Measurements from ENCODE around the gene TSC22D2.
A peak's percentile ranks its signal among the peaks of the same experiment; 100 is the strongest.

The TSC22D2 gene

DNA sequence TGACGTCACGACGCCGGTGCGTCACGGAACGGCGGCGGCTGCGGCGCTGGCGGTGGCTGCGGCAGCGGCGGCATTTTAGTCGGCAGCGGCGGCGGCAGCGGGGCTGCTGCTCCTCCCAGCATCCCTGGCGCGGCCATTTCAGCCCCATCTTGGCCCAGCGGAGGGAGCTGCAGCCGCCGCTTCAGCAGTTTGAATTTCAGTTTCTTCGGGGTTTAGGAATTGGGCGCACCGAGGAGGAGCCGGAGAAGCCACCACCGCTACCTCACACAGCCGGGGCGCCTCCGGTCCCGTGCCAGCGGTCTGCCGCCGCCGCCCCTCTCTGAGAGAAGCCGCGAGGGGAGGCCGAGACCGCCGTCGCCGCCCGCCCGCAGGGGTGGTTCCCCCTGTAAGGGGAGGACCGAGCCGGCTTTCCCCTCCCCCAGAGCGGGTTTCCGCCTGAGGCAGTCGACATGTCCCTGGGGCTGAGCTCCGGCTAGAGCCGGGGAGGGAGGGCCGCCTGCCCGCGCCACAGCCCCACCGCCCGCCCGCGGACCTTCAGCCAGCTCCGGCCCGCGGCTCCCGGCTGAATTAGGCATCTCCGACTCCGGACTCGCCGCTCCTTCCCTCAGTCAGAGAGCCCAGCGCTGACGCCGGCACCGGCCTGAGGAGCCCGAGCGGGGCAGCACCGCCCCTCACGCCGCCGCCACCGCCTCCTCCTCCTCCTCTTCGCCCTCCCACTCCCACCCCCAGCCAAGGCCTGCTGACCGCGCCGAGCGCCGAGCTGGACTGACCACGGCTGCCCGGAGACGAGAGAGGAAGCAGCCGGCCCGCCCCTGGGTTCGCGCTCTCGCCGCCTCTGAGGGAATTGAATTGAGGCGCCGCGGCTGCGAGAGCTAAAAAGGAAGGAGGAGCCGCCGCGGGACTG is at the start of gene TSC22D2:
TSS of gene TSC22D2 (plus strand) at position 78 of the 904 bp plus-strand sequence. CDS start 1,053 bp downstream, outside the sequence.
- DNase-seq, result peak; percentile 99

DNA sequence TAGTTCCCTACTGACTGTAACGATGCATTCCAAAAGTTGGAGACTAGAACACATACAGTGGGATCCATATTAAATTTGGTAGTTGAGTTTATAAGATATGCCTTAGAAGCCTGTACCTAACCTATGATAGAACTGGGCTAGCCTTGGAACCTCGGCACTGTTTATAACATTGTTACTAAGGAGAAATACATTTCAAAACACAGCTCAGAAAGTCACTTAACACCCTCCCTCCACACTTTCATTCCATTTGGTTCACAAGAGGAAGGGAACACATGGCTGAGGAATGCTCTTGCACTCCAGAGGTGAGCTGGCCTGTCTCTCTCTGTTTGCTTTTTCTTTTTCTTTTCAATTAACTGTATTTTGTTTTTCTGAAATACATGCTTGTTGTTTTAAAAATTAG is 48.7 kb upstream of the TSC22D2 start:
- no peak for DNase-seq

DNA sequence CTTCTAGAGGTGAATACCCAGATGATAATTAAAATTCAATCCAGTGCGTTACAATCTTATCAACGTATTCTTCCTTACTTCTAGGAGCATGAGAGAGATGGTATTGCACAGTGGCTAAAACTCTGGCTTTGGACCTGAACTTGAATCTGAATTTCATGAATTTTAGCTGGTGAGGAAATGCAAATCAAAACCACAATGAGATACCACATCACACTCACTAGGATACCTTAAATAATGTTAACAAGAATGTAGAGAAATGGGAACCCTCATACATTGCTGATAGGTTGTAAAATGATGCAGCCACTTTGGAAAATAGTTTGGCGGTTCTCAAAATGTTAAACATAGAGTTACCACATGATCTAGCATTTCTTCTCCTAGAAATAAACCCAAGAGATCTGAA is 47.1 kb upstream of the TSC22D2 start:
- DNase-seq, result no peak

DNA sequence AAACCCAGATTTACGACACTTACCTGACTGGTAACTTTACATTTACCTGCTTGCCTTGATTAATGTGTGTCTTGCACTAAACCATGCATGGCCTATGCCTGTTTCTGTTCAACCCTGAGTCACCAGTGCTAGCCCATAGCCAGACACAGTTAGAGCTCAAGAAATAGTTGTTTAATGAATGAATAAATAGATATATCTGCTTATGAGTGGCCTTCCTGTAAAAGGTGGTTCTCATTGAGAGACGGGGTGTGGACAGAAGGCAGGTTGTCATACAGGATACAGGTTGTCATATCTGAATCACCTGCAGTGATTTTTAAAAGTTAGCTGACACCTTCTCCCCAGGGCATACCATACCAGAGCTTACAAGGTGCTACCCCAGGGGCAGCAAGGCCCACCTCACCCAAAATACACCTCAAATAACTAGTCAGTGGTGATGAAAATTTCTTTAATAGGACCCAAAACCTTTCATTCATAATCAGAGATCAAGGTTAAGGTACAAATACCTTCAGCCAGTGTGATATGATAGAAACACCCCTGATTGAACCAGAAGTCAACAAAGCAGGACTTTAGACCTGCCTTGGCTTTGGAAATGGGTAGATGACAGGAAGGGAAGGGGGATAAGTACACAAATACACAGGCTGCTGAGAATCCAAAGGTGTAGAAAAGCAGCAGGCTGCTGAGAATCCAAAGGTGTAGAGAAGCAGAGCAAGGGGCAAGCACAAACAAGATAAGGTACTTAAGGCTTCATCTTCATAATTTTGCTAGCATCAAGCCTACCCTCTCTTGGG is 45.4 kb upstream of the TSC22D2 start:
- DNase-seq, result no peak

DNA sequence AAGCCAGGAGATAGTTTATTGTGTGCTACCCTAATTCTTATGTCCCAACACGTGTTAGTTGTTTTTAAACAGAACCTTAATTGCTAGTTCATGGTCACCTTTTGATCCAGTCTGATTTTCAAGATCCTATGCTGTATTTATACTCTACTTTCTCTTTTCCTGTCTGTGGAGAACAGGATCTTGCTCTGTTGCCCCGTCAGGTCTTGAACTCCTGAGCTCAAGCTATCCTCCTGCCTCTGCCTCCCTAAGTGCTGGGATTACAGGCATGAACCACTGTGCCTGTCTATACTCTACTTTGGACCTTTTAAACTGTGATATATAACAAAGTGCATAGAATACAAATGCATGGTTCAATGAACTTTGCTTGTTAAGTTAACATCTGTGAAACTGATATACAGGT is 44.7 kb upstream of the TSC22D2 start:
- DNase-seq, result no peak

DNA sequence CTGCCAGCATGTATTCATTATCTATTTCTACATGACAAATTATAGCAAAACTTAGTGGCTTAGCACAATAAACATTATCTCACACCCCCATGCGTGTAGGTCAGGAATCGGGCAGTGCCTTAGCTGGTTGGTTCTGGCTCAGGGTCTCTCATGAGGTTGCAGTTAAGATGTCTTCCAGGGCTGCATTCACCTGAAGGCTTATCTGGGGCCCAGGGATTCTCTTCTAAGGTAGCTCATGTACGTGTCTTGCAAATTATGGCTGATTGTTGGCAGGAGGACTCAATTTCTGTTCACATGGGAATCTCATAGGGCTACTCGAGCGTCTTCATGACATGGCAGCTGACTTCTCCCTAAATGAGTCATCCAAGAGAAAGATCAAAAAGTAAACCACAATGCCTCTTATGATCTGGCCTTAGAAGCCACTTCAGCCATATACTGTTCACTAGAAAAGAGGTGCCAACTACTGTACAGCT is 42.9 kb upstream of the TSC22D2 start:
- no peak for DNase-seq

DNA sequence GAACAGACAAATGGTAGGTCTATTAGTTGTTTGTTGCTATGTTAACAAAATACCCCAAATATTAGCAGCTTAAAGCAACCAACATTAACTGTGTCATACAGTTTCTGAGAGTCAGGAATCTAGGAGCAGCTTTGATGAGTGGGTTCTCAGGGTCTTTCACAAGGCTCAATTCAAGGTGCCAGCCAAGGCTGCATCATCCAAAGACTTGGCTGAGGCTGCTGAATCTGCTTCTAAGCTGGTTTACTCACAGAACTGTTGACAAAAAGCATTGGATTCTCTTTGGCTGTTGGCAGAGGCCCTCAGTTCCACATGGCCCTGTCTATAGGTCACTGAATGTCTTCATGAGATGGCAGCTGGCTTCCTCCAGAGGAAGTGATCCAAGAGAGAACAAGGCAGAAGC is 40.3 kb upstream of the TSC22D2 start:
- DNase-seq, result no peak

DNA sequence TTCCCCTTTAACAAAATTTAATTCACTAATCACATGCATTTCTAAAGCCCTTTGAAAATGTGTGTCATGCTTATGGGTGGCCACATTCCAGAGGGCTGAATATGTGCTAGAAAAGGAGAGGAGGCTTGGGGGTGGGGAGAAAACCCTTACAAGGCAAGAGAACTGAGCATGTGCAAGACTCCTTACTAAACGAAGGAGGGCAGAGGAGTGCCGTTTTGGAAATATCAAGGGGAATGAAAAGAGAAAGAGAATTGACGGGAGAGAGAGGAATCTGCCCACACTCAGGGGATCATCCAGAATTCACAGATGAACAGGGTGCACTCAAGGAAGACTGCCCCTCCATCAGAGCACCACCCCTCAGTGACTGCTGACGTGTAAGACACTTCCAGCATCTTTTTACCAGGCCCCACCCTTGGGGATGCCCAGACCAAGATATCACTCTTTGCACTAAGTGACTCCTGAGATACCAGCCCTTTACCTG is 37.9 kb upstream of the TSC22D2 start:
- DNase-seq, result no peak

DNA sequence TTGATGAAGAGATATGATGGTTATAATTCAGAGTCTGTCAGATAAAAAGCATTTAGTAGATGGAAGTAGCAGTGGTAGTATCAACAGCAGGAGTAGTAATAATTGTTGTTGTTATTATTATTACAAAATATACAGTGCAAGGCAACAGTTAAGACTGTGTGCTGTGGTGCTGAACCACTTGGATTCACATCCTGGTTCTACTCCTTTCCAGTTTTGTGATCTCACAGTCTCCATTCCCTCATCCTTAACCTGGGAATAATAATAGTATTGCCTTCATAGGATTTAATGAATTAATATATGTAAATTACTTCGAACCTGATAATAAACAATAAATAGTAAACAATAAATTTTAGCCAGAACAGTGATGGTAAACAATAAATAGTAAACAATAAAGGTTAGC is 37.1 kb upstream of the TSC22D2 start:
- no peak for DNase-seq

DNA sequence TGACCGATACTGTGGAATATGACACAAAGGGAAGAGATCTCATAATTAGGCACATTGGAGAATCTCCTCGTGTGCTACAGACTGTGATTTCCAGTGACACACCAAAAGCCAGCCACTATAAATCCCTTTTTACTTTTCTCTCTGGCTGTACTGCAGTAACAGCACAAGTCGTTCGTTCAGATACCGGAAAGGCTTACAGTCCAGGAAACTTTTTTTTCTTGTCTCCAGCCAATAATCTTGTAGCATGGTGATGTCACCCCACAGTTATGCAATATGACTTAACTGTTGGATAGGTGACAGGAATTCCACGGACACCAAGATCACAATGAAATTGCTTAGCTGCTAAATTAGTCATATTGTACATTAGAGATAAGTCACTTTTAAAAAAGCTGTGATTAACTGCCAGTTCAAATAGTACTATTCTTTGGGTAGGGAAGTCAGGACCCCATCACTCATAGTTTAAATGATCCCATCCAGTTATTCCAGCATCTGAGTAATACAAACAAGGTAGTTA is 36.3 kb upstream of the TSC22D2 start:
- no peak for DNase-seq

DNA sequence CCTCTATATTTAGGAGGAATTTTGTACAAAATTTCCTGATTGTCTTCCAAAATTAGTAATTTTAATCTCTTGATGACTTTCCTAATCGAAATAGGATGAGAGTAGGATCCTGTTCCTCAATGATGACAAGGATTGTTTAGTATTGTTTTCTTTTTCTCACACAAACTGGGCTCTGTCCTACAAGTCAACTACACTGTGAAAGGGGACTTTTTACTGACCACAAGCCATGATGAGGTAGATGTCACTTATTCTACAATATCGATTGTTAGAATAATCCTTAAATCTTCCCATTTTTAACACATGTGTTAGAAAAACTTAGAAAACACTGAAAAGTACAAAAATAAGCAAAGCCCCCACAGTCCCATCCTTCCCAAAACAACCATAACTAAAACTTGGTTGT is 35.8 kb upstream of the TSC22D2 start:
- no peak for DNase-seq

DNA sequence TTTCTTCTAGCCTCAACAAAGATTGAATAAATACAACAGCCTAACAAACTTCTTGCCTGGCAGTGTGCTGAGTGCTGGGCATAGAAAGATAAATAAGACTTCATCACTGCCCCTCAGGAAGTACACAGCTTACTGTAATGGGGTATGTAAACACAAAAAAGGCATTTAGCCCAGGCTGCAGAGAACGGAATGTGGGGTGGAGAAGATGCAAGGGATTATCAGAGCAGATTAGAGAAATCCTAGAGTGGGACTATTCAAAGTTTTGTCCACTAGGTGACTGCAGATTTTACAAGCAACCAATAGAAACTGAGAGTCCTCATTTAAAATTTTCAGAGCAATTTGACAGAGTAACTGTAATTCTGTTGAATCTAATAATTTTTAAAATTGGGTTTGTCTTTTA is 35.4 kb upstream of the TSC22D2 start:
- no peak for DNase-seq

DNA sequence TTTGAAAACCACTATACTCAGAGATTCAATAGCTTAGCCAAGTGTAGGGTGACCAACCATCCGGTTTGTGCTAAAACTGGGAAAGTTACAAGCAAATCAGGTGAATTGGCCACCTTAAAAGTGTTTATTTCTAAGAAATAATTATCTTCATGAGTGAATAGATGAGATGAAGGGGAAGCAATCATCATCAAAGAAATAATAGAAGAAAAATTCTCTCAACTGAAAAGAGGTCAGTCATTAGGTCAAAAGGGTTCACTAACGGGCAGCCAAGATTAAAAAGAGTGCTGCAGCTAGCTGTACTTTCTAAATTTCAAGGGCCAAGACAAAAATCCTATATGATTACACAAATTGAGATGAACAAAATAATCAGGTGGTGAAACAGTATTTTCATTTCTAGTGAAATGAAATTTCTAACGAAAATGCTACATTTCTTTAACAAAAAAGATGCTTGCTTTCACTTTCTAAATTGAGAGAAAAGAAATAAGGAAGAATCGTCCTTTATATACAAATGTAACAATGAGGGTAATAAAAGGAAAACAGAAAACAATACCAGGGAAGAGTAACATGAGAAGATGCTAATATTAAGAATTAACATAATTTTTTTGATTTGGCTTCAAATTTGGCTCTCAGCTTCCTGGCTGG is 34.7 kb upstream of the TSC22D2 start:
- DNase-seq, result no peak

DNA sequence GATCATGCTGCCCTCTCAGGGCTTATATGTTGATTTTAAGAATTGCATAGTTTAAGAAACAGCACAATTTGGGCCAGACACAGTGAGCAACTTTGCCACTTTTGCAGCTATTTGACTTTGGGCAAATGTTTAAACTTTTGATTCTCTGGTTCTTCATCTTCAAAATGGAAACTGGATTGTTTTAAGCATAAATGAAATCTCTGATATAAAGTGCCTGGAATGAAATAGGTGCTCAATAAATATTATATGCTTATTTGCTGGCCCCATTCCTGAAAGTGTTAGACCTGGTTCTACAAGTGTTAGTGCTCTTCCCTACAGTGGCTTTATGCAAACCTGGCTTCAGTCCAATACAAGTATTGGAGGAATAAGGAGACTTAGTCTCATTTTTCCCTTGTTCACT is 33.1 kb upstream of the TSC22D2 start:
- DNase-seq, result no peak

DNA sequence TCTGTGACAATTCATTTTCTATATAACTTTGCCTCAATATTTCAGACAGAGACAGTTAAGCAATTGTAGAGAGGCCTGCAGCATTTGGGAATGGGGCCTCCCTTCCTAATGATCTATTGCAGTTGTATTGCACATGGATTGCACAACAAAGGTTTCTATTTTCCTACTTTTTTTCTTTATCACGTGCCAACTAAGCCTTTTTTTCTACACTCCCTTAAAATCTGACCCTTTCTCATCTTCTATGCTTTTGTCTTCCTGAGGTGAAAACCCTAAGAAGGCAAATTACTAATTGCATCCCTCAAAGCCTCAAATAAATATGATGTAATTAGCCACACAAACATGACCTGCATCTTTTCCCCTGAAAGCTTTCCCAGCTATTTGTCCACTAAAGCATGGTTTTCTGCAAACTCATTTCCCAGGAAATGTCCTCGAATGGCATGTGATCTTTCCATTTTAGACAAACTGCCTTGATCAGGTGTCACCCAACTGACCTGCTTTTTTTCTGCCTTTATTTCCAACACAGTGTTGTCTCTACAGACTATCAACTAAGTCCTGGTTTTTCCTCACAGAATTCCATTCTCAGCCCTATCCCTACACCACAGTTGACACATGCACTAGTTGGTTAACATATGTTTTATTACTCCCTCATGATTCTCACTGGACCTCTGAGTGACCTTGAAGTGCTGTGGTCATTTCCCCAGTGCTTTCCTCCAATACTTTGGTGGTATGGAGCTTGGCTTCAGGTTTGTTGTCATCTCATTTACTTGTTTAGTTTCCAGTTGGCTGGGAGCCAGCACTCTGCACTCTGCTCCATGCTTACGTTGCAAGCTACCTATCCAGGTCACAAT is 31.9 kb upstream of the TSC22D2 start:
- DNase-seq, result no peak

DNA sequence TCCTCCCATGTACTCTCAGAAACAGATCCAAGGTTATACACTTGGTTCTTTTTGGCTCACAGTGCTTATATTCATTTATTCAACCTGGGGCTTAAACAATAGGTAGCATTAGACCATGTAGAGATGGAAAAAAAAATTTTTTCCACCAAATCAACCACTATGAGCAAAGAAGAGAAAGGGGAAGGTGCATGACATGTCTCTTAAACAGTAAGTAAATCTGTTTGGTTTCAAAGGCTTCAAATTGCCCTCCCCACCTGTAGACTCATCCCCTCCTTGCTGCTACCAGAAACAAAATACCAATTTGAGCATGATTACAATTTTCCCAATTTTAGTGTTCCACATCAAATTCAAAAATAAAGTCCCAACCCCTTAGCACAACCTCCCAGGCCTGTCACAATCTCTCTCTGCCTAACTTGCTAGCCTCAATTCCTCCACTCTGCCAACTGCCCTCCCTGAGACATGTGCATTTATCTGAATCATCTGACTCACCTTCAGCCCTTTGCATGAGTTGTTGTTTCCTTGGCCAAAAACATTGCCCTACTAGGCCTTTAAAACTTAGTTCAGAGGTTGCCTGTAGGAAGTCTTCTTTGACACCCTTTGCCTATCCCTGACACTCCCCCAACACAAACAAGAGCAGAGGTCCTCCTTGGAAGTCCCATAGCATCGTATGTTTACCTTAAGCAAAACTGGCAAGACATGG is 30.3 kb upstream of the TSC22D2 start:
- no peak for DNase-seq

DNA sequence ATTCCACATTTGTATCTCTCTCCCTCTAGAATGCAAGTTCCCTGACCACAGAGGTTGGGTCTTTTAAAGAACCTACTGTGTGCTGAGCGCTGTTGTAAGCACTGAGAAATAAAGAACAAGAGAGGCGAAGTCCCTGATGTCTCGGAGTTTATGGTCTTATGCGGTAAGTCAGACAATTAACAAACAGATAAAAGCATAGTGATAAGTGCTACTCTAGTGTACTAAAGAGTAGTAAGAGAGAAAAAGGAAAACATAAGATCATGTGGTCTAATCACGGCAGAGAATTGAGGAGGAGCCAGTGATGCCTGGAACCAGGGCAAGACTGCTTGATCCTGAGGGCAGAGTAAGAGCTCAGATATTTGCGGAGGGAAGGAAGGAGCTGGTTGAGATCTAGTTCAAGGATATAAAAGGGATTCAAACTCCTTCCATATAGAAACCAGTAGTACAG is 29.8 kb upstream of the TSC22D2 start:
- no peak for DNase-seq

DNA sequence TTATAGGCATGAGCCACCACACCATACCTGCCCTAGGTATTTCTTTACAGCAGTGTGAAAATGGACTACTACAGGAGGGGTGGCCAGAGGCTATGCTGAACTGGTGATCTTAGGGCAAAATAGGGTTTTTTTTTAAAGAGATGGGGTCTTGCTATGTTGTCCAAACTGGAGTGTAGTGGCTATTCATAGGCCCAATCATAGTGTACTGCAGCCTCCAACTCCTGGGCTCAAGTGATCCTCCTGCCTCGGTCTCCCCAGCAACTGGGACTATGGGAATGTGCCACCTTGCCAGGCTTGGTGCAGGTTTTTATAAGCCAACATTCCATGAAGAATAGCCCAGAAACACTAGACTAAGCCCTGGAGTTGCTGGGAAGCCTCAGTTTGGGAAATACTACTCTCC is 28.6 kb upstream of the TSC22D2 start:
- no peak for DNase-seq

DNA sequence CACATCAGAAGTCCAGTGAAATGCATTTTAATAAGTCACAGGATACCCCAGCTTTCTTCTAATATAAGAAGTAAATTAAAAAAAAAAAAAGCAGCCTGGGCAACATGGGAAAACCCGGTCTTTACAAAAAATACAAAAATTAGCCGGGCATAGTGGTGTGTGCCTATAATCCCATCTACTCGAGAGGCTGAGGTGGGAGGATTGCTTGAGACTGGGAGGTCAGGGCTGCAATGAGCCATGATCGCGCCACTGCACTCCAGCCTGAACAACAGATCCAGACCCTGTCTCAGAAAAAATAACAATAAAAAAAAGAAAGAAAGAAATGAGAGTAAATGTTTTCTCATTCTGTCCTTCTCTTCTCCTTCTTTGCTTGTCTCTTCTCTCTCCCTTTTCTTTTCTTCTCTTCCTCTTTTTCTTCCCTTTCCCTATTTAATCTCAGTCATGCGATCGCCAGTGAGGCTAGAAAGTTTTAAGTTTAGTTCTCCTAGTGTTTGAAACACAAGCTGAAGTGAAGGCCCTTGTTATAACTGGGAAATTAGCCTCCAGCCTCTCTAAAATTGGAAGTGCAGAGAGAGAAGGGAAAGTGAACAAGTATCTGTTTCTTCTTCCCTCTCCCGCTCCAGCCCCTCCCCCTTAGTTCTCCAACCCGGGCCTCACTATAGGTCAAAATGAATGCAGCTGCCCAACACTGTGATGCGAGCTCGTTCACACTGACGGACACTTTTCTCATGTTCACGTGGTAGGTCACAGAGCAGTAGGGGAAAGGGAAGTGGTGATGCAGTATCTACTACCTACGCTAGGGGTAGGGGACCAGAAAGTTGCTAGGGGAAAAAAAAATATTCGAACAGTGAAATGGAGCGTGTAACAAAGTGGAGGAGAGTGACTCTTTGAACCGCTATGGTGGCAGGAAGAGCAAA is 23.5 kb upstream of the TSC22D2 start:
- DNase-seq, result peak; percentile 16
